Heart left ventricle (tissue), 16 donors: ENCODE results near the gene SMURF1. TPM values are rescaled to one million over a fixed set of nuclear protein-coding genes. Genes with fewer than 3 reads are reported as not detected.
A peak's percentile ranks its signal among the peaks of the same experiment; 100 is the strongest.

Source experiments
- ATAC-seq, 4 donors: fragments of 200-7000 bp; cut with Tn5 transposase; one replicate each; pipeline ENCODE4 v1.9.1; 2020 to 2022; ENCODE audit warnings: moderate library complexity in 4 of 4, mild to moderate bottlenecking in 3 of 4, moderate number of reproducible peaks in 1 of 4
- DNase-seq, 5 donors: peaks; one replicate each; pipeline ENCODE4 v3.0.0-alpha.2; 2020
- H3K27ac ChIP-seq, 12 donors: fragments of 200-600 bp; sonication (generic) in 4 of 12; one replicate each; pipeline versions ENCODE4 v1.5.0 to v1.8.0; 2016 to 2022; ENCODE audit warnings: mild to moderate bottlenecking in 2 of 12
- H3K27me3 ChIP-seq, 9 donors: fragments of 200-600 bp; sonication (generic) in 2 of 9; one replicate each; pipeline versions ENCODE4 v1.5.1 to v1.8.0; 2016 to 2022; ENCODE audit warnings: mild to moderate bottlenecking in 3 of 9
- H3K36me3 ChIP-seq, 9 donors: fragments of 200-600 bp; sonication (generic) in 2 of 9; one replicate each; pipeline versions ENCODE4 v1.5.0 to v1.8.0; 2018 to 2022; ENCODE audit warnings: mild to moderate bottlenecking in 2 of 9
- H3K4me1 ChIP-seq, 12 donors: fragments of 200-600 bp; sonication (generic) in 4 of 12; one replicate each; pipeline versions ENCODE4 v1.5.0 to v1.8.0; 2016 to 2022; ENCODE audit warnings: mild to moderate bottlenecking in 3 of 12
- H3K4me3 ChIP-seq, 12 donors: fragments of 200-600 bp; sonication (generic) in 4 of 12; one replicate each; pipeline versions ENCODE4 v1.5.0 to v1.8.0; 2017 to 2022; ENCODE audit warnings: mild to moderate bottlenecking in 9 of 12, moderate library complexity in 4 of 12
- H3K9me3 ChIP-seq, 12 donors: fragments of 200-600 bp; sonication (generic) in 4 of 12; one replicate each; pipeline versions ENCODE4 v1.5.0 to v1.8.0; 2016 to 2022; ENCODE audit warnings: mild to moderate bottlenecking in 1 of 12
- POLR2A ChIP-seq, 2 donors: fragments of 450-650 bp; IDR thresholded peaks; one replicate each; pipeline ENCODE4 v1.6.1; 2017; ENCODE audit warnings: antibody characterized with exemption in 2 of 2, mild to moderate bottlenecking in 2 of 2, moderate library complexity in 2 of 2
- WGBS, 4 donors: extraction: QIAGEN DNeasy Blood & Tissue Kit in 2 of 4; methylation state at CpG; one replicate each; pipeline versions ENCODE4 v1.1.5 to v1.1.7; 2013 to 2018; 5-methylcytosine and 5-hydroxymethylcytosine counted together
- intact Hi-C, 10 donors: fragments of 100-400 bp; cut with DNase I; formaldehyde crosslinking; loops; one replicate each; pipeline versions ENCODE4 v1.11.1 to v1.14.2; 2022
- polyA plus RNA-seq, 2 donors: library from polyadenylated mRNA; stranded (reverse); fragments of 200-250 nt; gene quantifications; one replicate each; pipeline ENCODE4 v1.2.3, GENCODE V29; 2013
- total RNA-seq, 9 donors: library from RNA; depleted of rRNA in 2 of 9; stranded (reverse); fragments of >200 nt in 2 of 9; fragmentation: NEBNext Ultra II Directional in 3 of 9; extraction: Animal tissue kit (Norgen Biotek cat#: 25700) in 3 of 9; gene quantifications; one replicate each; pipeline versions ENCODE4 v1.1.0 to v1.2.4, GENCODE V29; 2016 to 2023
- TF ChIP-seq, protein P1 (sequence below), 12 donors: fragments of 200-600 bp; sonication (generic) in 4 of 12; IDR thresholded peaks; one replicate each; pipeline versions ENCODE4 v1.5.0 to v1.8.0; 2018 to 2022; ENCODE audit warnings: antibody characterized with exemption in 12 of 12, mild to moderate bottlenecking in 5 of 12
- donor health status: ischemic (EF 13 %, LVEDD 7.1; RV severe dilation, severe dysfunction).
- donor health status: healthy with polysubstance abuse.
- donor health status: DM: no; HTN: yes; CAD: no.
- donor health status: DM: no; HTN: no; CAD: no.
- donor health status: ischemic (EF 25% LVEDD 6.9; RV normal size, moderate dysfunction).
- donor health status: ischemic (EF 25% LVEDD 5.7; RV mildly dilated, moderate dysfunction).
- donor health status: healthy.
- donor health status: DM: yes; HTN: yes; CAD: no.
- donor health status: ischemic (EF 35%, LVEDD 5.7; RV mildly dilated, moderate dysfunction).
- donor health status: nonischemic (EF 11% LVEDD 7.7; RV severe dilation, severe dysfunction).
- donor health status: DM: yes; HTN: yes; CAD: no.
- donor health status: PGD.
- donor health status: ischemic (EF 29% LVEDD 5.4; RV normal size, mild dysfunction).
- donor health status: nonischemic (EF 23%, LVEDD 6.1; RV moderate dilation, normal function).

Gene SMURF1
- total and polyA plus RNA-seq, 11 donors, result 3.5 to 15.4 (median 12.4) TPM

DNA sequence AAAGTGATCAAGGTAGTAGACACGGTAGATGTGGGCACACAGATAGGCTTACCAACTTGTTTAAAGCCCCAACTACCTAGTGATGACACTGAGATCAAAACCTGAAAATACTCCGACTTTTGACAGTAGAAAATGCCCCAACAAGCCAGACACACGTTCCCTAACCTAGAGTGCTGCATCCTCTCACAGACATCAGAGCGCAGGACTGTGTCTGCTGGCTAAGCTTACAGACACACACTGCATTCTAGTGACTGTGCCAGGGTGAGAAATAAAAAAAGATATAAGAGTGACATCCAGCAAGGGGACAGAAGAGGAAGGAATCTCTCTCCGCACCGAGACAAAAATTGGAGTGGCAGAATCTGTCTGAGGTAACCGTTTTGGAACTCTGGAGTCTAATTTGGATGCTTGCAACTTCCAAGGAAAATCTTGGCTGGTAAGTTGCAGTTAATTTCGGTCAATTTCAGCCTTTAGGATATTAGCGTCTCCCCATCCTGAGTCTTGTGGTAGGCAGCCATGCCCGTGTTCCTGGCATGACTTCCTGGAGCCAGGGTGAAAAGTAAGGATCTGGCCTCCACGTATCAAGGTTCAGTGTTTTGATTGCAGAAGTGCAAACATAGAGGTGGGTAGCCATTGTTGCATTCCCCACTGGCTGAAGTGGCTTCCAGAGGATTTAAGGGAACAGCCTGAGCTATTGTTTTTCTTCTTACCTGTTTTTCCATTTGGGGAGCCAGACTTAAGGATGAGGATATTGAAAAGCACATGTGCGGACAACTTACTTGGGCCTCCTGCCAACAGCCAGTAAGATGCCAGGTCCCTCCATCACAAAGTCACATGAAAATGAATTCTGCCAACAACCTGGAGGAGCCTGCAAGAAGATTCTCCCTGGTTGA lies 124.1 kb downstream of the SMURF1 start:
- H3K4me3 ChIP-seq, result no peak overlapping the region
- peaks cover 0 to 34% (median 24%) of the 10 kb centered on the region in 9 donors for H3K36me3 ChIP-seq
- H3K9me3 ChIP-seq, result no peaks in the 10 kb centered on the region
- H3K27me3 ChIP-seq, result no peaks in the 10 kb centered on the region
- intact Hi-C loops, result no loop called here
- peak in 3 of 4 donors; percentile 43 to 78 (median 58) for ATAC-seq
- 80 to 94% (median 88%) methylated on average over 12 of the region's 12 CpGs for WGBS, 4 donors
- H3K4me1 ChIP-seq, result peaks cover 0 to 20% (median 6%) of the 10 kb centered on the region in 12 donors
- no peak overlapping the region for H3K27ac ChIP-seq
- TF ChIP-seq POLR2A (IDR thresholded peaks at IDR 0.05), result no peak
- TF ChIP-seq, protein P1, sequence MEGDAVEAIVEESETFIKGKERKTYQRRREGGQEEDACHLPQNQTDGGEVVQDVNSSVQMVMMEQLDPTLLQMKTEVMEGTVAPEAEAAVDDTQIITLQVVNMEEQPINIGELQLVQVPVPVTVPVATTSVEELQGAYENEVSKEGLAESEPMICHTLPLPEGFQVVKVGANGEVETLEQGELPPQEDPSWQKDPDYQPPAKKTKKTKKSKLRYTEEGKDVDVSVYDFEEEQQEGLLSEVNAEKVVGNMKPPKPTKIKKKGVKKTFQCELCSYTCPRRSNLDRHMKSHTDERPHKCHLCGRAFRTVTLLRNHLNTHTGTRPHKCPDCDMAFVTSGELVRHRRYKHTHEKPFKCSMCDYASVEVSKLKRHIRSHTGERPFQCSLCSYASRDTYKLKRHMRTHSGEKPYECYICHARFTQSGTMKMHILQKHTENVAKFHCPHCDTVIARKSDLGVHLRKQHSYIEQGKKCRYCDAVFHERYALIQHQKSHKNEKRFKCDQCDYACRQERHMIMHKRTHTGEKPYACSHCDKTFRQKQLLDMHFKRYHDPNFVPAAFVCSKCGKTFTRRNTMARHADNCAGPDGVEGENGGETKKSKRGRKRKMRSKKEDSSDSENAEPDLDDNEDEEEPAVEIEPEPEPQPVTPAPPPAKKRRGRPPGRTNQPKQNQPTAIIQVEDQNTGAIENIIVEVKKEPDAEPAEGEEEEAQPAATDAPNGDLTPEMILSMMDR (IDR thresholded peaks at IDR 0.05), result no peak
- DNase-seq, result peak in 1 of 5 donors; percentile 3

DNA sequence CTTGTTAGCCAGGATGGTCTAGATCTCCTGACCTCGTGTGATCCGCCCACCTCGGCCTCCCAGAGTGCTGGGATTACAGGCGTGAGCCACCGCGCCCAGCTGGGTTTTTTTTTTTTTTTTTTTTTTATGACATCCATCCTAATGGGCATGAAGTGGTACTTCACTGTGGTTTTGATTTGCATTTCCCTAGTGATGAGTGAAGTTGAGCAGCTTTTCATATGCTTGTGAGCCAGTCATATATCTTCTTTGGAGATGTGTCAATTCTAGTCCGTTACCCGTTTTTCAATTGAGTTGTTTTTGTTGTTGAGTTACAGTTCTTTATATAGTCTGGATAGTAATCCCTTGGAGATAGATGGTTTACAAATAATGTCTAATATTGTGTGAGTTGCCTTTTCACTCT lies 127.7 kb downstream of the SMURF1 start:
- no peaks in the 10 kb centered on the region for H3K9me3 ChIP-seq

DNA sequence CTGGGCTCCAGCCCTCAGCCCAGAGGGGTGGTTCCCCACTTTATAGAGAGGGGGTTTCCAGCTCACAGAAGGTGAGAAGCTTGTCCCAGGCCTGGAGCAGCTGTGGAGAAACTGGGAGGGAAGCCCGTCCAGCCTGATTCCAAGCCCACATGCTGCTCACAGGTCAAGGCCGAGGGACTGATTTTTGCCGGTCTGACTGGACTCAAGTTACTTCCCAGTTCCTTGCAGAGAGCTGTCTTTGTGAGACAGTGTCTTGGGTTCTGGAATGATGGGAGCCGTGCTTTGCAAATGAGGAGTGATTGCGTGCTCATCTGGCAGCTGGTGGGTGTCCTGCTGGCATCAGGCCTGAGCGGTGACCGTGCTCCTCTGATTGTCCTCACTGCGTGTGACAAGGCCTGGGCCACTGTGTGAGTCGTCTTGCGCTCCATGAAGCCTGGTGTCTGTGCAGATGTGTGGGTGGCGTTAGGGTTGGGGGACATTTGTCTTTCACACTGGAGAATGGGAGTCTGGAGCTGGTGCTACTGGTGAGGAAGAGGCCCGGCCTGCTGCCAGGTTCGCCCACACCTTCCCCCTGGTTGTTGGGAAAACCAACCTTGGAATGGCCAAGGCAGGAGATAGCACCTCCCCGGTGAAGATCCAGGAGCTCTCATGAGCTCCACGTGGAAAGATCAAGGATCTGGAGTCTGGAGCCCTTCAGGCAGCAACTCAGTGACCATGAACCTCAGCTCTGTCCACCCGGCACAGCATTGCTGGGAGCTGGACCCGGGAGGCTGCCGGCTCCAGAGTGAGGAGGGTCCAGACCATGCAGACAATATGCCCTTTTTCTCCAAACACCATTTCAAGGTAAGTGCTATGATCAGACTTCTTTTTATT lies 129.6 kb downstream of the SMURF1 start:
- Histone ChIP-seq H3K4me1 (no peaks in the 10 kb centered on the region), H3K9me3 (no peaks in the 10 kb centered on the region), H3K36me3 (peaks cover 0 to 75% (median 67%) of the 10 kb centered on the region in 9 donors), H3K27ac (no peak overlapping the region), H3K4me3 (no peak overlapping the region), H3K27me3 (no peaks in the 10 kb centered on the region)
- no peak for DNase-seq
- TF ChIP-seq, protein P1 (IDR thresholded peaks at IDR 0.05), result no peak
- TF ChIP-seq POLR2A (IDR thresholded peaks at IDR 0.05), result no peak
- 92 to 97% (median 97%) methylated on average over 15 to 18 of the region's 18 CpGs for WGBS, 4 donors
- ATAC-seq, result peak in 1 of 4 donors; percentile 24
- intact Hi-C loops, result no loop called here

More for the DNA sequence above, 127.7 kb downstream of the SMURF1 start:
- Histone ChIP-seq H3K4me3 (no peak overlapping the region), H3K4me1 (peaks cover 0 to 8% (median 0%) of the 10 kb centered on the region in 12 donors), H3K36me3 (peaks cover 0 to 70% (median 59%) of the 10 kb centered on the region in 9 donors), H3K27ac (no peak overlapping the region), H3K27me3 (no peaks in the 10 kb centered on the region)
- 97 to 98% (median 97%) methylated on average over 8 of the region's 8 CpGs for WGBS, 4 donors
- intact Hi-C loops, result no loop called here
- ATAC-seq, result no peak
- DNase-seq, result no peak
- TF ChIP-seq POLR2A (IDR thresholded peaks at IDR 0.05), result no peak
- TF ChIP-seq, protein P1 (IDR thresholded peaks at IDR 0.05), result no peak
